PC-9 (cell line): ENCODE data around the gene PIAS1. TPM values are rescaled to one million over a fixed set of nuclear protein-coding genes. Genes with fewer than 3 reads are reported as not detected.

Experiments
- BruUV-seq: library from RNA; stranded (reverse); fragments of 400-500 nt; replicated peaks from 2 replicates; lab custom pipeline; 2021; lab: Mats Ljungman, UMichigan
- CTCF ChIA-PET: fragments of 300-600 bp; sonication (Branson Sonifier 250); formaldehyde crosslinking; loops from one replicate; lab custom pipeline; 2022; ENCODE audit warnings: antibody characterized with exemption; lab: Charles Lee
- POLR2A ChIA-PET: fragments of 300-600 bp; sonication (Branson Sonifier 250); formaldehyde crosslinking; loops from one replicate; lab custom pipeline; 2022; ENCODE audit warnings: antibody characterized with exemption; ENCODE audit not compliant: unreplicated experiment; lab: Charles Lee
- DNase-seq, 2 experiments: peaks; one replicate each; pipeline versions ENCODE4 v3.0.0 to v3.0.0-alpha.2; 2015 to 2022; ENCODE audit warnings: mixed read lengths in 1 of 2
- H2AFZ ChIP-seq: fragments of 200-600 bp; sonication (generic); 2 replicates; pipeline ENCODE4 v1.8.1; 2017; ENCODE audit warnings: antibody characterized with exemption
- H3F3A ChIP-seq: fragments of 200-600 bp; sonication (generic); 2 replicates; pipeline ENCODE4 v1.8.1; 2017; ENCODE audit warnings: antibody characterized with exemption, mild to moderate bottlenecking, low read depth; ENCODE audit not compliant: insufficient read depth
- H3K27ac ChIP-seq: fragments of 200-600 bp; sonication (generic); 2 replicates; pipeline ENCODE4 v1.6.1; 2016; ENCODE audit warnings: mixed run types
- H3K27me3 ChIP-seq: fragments of 200-600 bp; sonication (generic); 2 replicates; pipeline ENCODE4 v1.6.1; 2016; ENCODE audit warnings: low read depth, mixed run types; ENCODE audit not compliant: insufficient read depth
- H3K36me3 ChIP-seq: fragments of 200-600 bp; sonication (generic); 2 replicates; pipeline ENCODE4 v1.6.1; 2016; ENCODE audit warnings: low read depth, mixed run types
- H3K4me1 ChIP-seq: fragments of 200-600 bp; sonication (generic); replicated peaks from 2 replicates; pipeline ENCODE4 v1.6.1; 2016; ENCODE audit warnings: mixed run types; ENCODE audit not compliant: insufficient read depth
- H3K4me2 ChIP-seq: fragments of 200-600 bp; sonication (generic); 2 replicates; pipeline ENCODE4 v1.6.1; 2017; ENCODE audit warnings: mixed run types
- H3K4me3 ChIP-seq: fragments of 200-600 bp; sonication (generic); 2 replicates; pipeline ENCODE4 v1.6.1; 2016; ENCODE audit warnings: mixed run types
- H3K79me2 ChIP-seq: fragments of 200-600 bp; sonication (generic); 2 replicates; pipeline ENCODE4 v1.6.1; 2017; ENCODE audit warnings: low read depth, mixed run types
- H3K9me2 ChIP-seq: fragments of 200-600 bp; sonication (generic); 2 replicates; pipeline ENCODE4 v1.8.1; 2017; ENCODE audit warnings: mild to moderate bottlenecking; ENCODE audit not compliant: insufficient read depth
- H3K9me3 ChIP-seq: fragments of 200-600 bp; sonication (generic); 2 replicates; pipeline ENCODE4 v1.8.1; 2016; ENCODE audit warnings: low read depth; ENCODE audit not compliant: insufficient read depth
- H4K20me1 ChIP-seq: fragments of 200-600 bp; sonication (generic); 2 replicates; pipeline ENCODE4 v1.8.1; 2017; ENCODE audit not compliant: insufficient read depth
- EZH2 ChIP-seq: fragments of 200-600 bp; sonication (generic); IDR thresholded peaks from 2 replicates; pipeline ENCODE4 v1.8.0; 2017; ENCODE audit warnings: antibody characterized with exemption, low read depth
- intact Hi-C: fragments of 100-400 bp; cut with micrococcal nuclease; formaldehyde crosslinking; loops from one replicate; pipeline ENCODE4 v1.10.0; 2022; ENCODE audit not compliant: unreplicated experiment
- total RNA-seq: library from RNA; stranded (reverse); gene quantifications from 2 replicates; pipeline ENCODE4 v1.2.3, GENCODE V29; 2021
- TF ChIP-seq, protein P1 (sequence below): fragments of 200-600 bp; sonication (generic); conservative IDR thresholded peaks from 2 replicates; pipeline ENCODE4 v1.6.1; 2017; ENCODE audit warnings: mixed run types, antibody characterized with exemption, mild to moderate bottlenecking, moderate library complexity

The PIAS1 gene
- total RNA-seq, 1 experiment from 2014 or later, result 42.5 TPM

DNA sequence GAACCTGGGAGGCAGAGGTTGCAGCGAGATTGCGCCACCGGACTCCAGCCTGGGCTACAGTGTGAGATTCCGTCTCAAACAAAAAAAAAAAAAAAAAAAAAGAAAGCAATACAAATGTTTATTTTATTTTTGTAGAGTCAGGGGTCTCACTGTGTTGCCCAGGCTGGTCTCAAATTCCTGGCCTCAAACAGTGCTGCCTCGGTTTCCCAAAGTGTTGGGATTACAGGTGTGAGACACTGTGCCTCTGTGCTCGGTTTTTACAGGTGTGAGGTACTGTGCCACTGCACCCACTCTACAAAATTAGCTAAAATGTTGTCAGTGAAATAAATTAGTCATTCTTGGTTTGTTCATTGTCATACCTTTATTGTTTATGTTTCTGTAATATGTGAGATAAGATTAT is 5.5 kb downstream of the PIAS1 start:
- Histone ChIP-seq H3K4me2 (no peak overlapping the region), H3K4me1 (peaks cover 19% of the 10 kb centered on the region; the same call in 1 of the 2 replicates), H3K4me3 (no peak overlapping the region), H3F3A (no peaks in the 10 kb centered on the region), H4K20me1 (peaks cover 32% of the 10 kb centered on the region), H3K27me3 (no peaks in the 10 kb centered on the region), H3K9me3 (no peaks in the 10 kb centered on the region), H3K79me2 (peaks cover 100% of the 10 kb centered on the region), H3K9me2 (no peaks in the 10 kb centered on the region), H2AFZ (no peak overlapping the region), H3K36me3 (no peaks in the 10 kb centered on the region), H3K27ac (no peak overlapping the region)
- no TSS peak for BruUV-seq
- no peak for DNase-seq
- ChIA-PET POLR2A (no interaction called here), CTCF (interaction anchor here (0.7 kb wide), 2 partner anchors 9 to 105 kb away, joined by 10 to 16 read pairs; no protein-coding TSS in a partner anchor)
- no peak for TF ChIP-seq EZH2
- TF ChIP-seq, protein P1, sequence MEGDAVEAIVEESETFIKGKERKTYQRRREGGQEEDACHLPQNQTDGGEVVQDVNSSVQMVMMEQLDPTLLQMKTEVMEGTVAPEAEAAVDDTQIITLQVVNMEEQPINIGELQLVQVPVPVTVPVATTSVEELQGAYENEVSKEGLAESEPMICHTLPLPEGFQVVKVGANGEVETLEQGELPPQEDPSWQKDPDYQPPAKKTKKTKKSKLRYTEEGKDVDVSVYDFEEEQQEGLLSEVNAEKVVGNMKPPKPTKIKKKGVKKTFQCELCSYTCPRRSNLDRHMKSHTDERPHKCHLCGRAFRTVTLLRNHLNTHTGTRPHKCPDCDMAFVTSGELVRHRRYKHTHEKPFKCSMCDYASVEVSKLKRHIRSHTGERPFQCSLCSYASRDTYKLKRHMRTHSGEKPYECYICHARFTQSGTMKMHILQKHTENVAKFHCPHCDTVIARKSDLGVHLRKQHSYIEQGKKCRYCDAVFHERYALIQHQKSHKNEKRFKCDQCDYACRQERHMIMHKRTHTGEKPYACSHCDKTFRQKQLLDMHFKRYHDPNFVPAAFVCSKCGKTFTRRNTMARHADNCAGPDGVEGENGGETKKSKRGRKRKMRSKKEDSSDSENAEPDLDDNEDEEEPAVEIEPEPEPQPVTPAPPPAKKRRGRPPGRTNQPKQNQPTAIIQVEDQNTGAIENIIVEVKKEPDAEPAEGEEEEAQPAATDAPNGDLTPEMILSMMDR, result no peak
- intact Hi-C loops, result loop anchor here (10.0 kb wide), 1 partner anchor 195 kb away; no protein-coding TSS in a partner anchor

DNA sequence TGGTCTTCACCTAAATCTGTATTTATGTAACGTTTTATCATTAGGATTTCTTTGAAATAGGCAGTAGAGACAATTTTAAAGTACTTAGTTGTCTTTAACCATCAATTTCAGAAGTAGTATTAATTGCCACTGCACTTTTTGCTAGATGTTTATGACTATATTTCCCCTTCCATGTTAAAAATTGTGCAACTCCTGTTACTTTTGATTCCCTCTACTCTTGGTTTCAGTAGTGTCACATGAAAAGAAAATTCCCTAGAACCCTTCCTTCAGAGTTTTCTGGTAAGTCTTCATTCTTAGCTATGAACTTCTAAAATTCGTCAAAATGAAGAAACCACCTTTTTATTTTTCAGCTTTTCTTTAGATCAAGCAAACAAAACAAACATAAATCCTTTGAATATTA is 7.1 kb downstream of the PIAS1 start:
- Histone ChIP-seq H3K9me2 (no peaks in the 10 kb centered on the region), H3K4me1 (peaks cover 11% of the 10 kb centered on the region; the same call in 1 of the 2 replicates), H3K4me2 (no peak overlapping the region), H3K4me3 (no peak overlapping the region), H3F3A (no peaks in the 10 kb centered on the region), H3K9me3 (no peaks in the 10 kb centered on the region), H3K27ac (no peak overlapping the region), H3K36me3 (no peaks in the 10 kb centered on the region), H2AFZ (no peak overlapping the region), H3K79me2 (peaks cover 98% of the 10 kb centered on the region), H3K27me3 (no peaks in the 10 kb centered on the region), H4K20me1 (peaks cover 27% of the 10 kb centered on the region)
- TF ChIP-seq EZH2, result no peak
- TF ChIP-seq, protein P1, result no peak
- CTCF ChIA-PET, result no interaction called here
- intact Hi-C loops, result no loop called here
- no TSS peak for BruUV-seq
- no peak for DNase-seq
- POLR2A ChIA-PET, result no interaction called here

DNA sequence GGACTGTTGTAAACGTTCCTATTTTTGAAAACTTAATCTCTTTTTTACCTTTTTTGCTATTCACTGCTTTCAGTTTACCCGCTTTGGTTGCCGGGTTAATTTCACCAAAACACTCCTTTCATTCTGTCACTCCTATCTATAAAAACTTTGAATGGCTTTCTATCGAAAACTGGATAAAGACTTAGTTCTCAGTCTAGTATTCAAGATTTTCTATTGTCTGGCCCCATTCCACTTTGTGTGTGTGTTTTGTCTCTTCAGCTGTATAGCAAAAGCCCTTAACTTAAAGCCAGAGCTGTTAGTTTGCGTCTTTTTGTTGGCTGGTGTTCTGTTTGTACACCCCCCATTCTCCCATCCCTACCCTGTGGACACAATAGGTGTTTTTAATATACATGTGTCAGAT is 7.5 kb downstream of the PIAS1 start:
- no peaks in the 10 kb centered on the region for H3K36me3 ChIP-seq
- peaks cover 98% of the 10 kb centered on the region for H3K79me2 ChIP-seq
- TF ChIP-seq, protein P1, result no peak
- no peak for TF ChIP-seq EZH2
- CTCF ChIA-PET, result no interaction called here
- no TSS peak for BruUV-seq
- no peak overlapping the region for H3K27ac ChIP-seq
- peaks cover 6% of the 10 kb centered on the region; the same call in 1 of the 2 replicates for H3K4me1 ChIP-seq
- no peaks in the 10 kb centered on the region for H3K9me3 ChIP-seq
- no peak overlapping the region for H3K4me2 ChIP-seq
- intact Hi-C loops, result no loop called here
- peaks cover 25% of the 10 kb centered on the region for H4K20me1 ChIP-seq
- no peaks in the 10 kb centered on the region for H3F3A ChIP-seq
- POLR2A ChIA-PET, result no interaction called here
- H3K9me2 ChIP-seq, result no peaks in the 10 kb centered on the region
- no peaks in the 10 kb centered on the region for H3K27me3 ChIP-seq
- no peak overlapping the region for H2AFZ ChIP-seq
- DNase-seq, result no peak
- no peak overlapping the region for H3K4me3 ChIP-seq
